Heart left ventricle (tissue), 13 donors: ENCODE data around the gene CES4A.
"Not testable (repeated sequence)": the region's sequence is repeated elsewhere in the genome, so short reads cannot be mapped to it uniquely, and the experiment has no call there.

ENCODE experiments used
- POLR2A ChIP-seq, 2 donors: fragments of 450-650 bp; IDR thresholded peaks; one replicate each; pipeline ENCODE4 v1.6.1; 2017; ENCODE audit warnings: antibody characterized with exemption in 2 of 2, mild to moderate bottlenecking in 2 of 2, moderate library complexity in 2 of 2
- TF ChIP-seq, protein P1 (sequence below), 12 donors: fragments of 200-600 bp; sonication (generic) in 4 of 12; IDR thresholded peaks; one replicate each; pipeline versions ENCODE4 v1.5.0 to v1.8.0; 2018 to 2022; ENCODE audit warnings: antibody characterized with exemption in 12 of 12, mild to moderate bottlenecking in 5 of 12
- donor health status: ischemic (EF 13 %, LVEDD 7.1; RV severe dilation, severe dysfunction).
- donor health status: DM: no; HTN: yes; CAD: no.
- donor health status: DM: no; HTN: no; CAD: no.
- donor health status: ischemic (EF 25% LVEDD 6.9; RV normal size, moderate dysfunction).
- donor health status: ischemic (EF 25% LVEDD 5.7; RV mildly dilated, moderate dysfunction).
- donor health status: ischemic (EF 35%, LVEDD 5.7; RV mildly dilated, moderate dysfunction).
- donor health status: nonischemic (EF 11% LVEDD 7.7; RV severe dilation, severe dysfunction).
- donor health status: DM: yes; HTN: yes; CAD: no.
- donor health status: PGD.
- donor health status: ischemic (EF 29% LVEDD 5.4; RV normal size, mild dysfunction).
- donor health status: nonischemic (EF 23%, LVEDD 6.1; RV moderate dilation, normal function).

DNA sequence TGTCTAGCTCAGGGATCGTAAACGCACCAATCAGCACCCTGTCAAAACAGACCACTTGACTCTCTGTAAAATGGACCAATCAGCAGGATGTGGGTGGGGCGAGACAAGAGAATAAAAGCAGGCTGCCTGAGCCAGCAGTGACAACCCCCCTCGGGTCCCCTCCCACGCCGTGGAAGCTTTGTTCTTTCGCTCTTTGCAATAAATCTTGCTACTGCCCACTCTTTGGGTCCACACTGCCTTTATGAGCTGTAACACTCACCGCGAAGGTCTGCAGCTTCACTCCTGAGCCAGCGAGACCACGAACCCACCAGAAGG lies 13.5 kb upstream of the CES4A start:
- TF ChIP-seq, protein P1, sequence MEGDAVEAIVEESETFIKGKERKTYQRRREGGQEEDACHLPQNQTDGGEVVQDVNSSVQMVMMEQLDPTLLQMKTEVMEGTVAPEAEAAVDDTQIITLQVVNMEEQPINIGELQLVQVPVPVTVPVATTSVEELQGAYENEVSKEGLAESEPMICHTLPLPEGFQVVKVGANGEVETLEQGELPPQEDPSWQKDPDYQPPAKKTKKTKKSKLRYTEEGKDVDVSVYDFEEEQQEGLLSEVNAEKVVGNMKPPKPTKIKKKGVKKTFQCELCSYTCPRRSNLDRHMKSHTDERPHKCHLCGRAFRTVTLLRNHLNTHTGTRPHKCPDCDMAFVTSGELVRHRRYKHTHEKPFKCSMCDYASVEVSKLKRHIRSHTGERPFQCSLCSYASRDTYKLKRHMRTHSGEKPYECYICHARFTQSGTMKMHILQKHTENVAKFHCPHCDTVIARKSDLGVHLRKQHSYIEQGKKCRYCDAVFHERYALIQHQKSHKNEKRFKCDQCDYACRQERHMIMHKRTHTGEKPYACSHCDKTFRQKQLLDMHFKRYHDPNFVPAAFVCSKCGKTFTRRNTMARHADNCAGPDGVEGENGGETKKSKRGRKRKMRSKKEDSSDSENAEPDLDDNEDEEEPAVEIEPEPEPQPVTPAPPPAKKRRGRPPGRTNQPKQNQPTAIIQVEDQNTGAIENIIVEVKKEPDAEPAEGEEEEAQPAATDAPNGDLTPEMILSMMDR (IDR thresholded peaks at IDR 0.05) = not testable (repeated sequence)
- not testable (repeated sequence) for TF ChIP-seq POLR2A (IDR thresholded peaks at IDR 0.05)
